GM12865 (cell line): ENCODE results near the gene FAM107B.

Experiments
- DNase-seq: peaks from one replicate; pipeline ENCODE4 v3.0.0; 2010; ENCODE audit warnings: low read depth
- H3K4me3 ChIP-seq: 2 replicates; pipeline ENCODE4 v1.5.1; 2011; ENCODE audit warnings: mild to moderate bottlenecking, low read depth, low read length, control low read depth
- TF ChIP-seq, protein P1 (sequence below): IDR thresholded peaks from 2 replicates; pipeline ENCODE4 v1.5.1; 2011; ENCODE audit warnings: low read length, control low read depth, low read depth, inconsistent platforms; ENCODE audit not compliant: insufficient read depth; ENCODE audit errors: missing control alignments

Gene FAM107B

DNA sequence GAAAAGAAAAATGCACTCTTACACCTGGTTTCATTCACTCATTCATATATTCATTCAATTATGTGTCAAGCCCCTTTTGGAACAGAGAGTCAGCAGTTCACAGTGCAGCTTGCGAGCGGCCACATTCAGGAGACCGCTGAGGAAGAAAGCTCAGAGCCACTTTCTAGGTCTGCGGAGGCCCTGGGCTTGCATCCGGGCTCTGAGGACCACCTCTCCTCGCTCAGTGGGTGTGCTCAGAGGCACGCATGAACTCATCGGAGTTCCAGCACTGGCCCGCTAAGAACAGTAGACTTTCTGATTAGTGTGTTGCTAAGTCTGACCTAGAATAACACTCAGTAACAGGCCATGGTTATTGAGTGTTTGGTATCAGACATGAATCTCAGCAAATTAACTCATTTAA lies 1.8 kb upstream of the FAM107B start:
- H3K4me3 ChIP-seq = no peak overlapping the region
- no peak for DNase-seq
- TF ChIP-seq, protein P1, sequence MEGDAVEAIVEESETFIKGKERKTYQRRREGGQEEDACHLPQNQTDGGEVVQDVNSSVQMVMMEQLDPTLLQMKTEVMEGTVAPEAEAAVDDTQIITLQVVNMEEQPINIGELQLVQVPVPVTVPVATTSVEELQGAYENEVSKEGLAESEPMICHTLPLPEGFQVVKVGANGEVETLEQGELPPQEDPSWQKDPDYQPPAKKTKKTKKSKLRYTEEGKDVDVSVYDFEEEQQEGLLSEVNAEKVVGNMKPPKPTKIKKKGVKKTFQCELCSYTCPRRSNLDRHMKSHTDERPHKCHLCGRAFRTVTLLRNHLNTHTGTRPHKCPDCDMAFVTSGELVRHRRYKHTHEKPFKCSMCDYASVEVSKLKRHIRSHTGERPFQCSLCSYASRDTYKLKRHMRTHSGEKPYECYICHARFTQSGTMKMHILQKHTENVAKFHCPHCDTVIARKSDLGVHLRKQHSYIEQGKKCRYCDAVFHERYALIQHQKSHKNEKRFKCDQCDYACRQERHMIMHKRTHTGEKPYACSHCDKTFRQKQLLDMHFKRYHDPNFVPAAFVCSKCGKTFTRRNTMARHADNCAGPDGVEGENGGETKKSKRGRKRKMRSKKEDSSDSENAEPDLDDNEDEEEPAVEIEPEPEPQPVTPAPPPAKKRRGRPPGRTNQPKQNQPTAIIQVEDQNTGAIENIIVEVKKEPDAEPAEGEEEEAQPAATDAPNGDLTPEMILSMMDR = no peak

DNA sequence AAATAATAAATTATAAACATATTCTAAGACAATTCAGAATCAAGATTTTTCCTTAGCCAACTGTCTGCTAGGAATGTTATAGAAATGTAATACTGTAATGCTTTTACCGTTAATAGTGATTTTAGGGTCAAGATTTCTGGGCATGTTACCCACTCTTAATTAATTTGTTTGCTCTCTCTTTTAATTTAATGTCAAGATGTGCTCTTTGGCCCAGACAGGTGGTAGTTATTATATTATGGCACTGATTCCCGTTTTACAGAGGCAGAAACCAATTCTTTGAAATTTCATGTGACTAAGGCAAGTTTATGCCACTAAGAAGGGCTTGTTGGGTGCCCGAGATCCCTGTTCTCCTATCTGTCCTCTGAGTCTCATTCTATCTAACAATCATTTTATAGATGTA lies 959 bp upstream of the FAM107B start:
- H3K4me3 ChIP-seq = no peak overlapping the region
- TF ChIP-seq, protein P1 = no peak
- no peak for DNase-seq

DNA sequence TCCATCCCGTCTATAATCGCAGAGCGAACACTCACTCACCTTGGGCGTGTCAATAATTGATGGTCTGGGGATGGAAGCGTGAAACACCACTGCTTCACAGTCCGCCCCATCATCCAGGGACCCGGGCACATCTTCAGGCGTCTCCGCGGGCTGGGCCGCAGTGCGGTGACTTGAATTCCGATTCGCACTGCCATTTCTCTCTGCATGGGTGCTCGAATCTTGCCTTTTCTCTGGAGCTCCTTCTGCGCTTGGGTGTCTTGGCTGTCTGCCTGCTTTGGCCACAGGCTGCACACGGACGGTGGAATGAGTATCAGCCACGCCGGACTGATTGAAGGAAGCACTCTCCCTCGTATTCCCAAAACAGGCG lies 500 bp downstream of the FAM107B start:
- TF ChIP-seq, protein P1 = no peak
- no peak overlapping the region for H3K4me3 ChIP-seq
- no peak for DNase-seq

DNA sequence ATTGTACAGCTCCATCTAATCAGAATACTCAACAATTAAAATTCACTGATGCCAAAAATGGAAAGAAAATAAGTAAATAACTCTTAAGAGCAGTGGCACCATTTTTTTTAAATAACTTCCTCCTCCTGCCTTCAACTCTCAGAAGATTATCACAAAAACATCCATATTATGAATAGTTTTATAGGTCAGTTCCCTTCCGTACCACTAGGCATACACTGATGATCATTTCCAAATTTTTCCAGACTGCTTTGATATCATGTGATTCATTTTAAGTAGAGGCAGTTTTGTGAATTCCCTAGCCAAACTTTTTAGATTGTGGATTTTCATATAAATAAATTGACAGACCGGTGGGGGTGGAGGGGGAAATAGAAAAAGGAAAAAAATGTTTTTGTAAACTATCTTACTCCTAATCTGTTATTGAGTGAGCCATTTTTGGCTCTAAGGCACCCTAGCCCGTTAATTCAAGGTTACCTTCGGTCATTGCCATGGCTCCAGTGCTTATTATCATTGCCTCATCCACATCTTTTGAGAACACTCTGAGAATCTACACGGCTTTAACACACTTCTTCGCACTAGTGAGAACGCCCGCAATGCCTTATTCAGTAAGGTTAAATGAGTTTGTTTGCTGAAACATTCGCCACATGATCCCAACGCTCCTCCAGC lies 1.0 kb downstream of the FAM107B start:
- TF ChIP-seq, protein P1 = no peak
- DNase-seq = no peak
- H3K4me3 ChIP-seq = no peak overlapping the region

- no peak overlapping the region for H3K4me3 ChIP-seq
- TF ChIP-seq, protein P1 = no peak
- no peak for DNase-seq
These were observed 2.3 kb downstream of the FAM107B start for GRCh38 chr10:14772399-14772798.

DNA sequence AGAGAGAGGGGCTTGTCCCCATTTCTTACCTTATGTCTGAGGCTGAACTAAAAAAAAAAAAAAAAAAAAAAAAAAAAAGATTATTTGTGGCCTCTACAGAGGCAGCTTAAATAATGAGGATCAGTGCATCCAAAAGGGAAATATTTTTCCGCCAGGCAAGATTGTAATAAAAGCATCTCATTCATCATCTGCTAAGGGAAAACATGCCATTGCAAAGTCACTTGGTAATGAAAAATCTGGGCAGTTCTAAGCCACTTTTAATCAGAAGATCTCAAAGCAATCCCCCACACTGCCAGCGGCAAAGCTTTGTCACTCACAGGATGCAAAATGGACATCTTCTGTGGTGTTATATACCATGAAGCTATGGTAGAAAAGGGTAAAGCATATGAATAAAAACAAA lies 3.8 kb downstream of the FAM107B start:
- no peak for DNase-seq
- TF ChIP-seq, protein P1 = no peak

GRCh38 chr10:14761372-14761771 lies 13.3 kb downstream of the FAM107B start:
- TF ChIP-seq, protein P1 = no peak
- no peak for DNase-seq
- no peak overlapping the region for H3K4me3 ChIP-seq

More for the DNA sequence above, 3.8 kb downstream of the FAM107B start:
- H3K4me3 ChIP-seq = no peak overlapping the region
